Fibroblast of mammary gland (primary cell): ENCODE results near the gene GPR150.

Experiments
- DNase-seq: peaks from one replicate; pipeline ENCODE4 v3.0.0-alpha.2; 2010; ENCODE audit warnings: low read depth
- H3K4me3 ChIP-seq: 2 replicates; pipeline ENCODE4 v1.5.1; 2011; ENCODE audit warnings: low read depth, mild to moderate bottlenecking, low read length, moderate library complexity; ENCODE audit not compliant: control insufficient read depth
- TF ChIP-seq, protein P1 (sequence below): conservative IDR thresholded peaks from 2 replicates; pipeline ENCODE4 v1.5.1; 2011; ENCODE audit warnings: low read depth, low read length, inconsistent platforms; ENCODE audit not compliant: control insufficient read depth, insufficient read depth

The GPR150 gene

DNA sequence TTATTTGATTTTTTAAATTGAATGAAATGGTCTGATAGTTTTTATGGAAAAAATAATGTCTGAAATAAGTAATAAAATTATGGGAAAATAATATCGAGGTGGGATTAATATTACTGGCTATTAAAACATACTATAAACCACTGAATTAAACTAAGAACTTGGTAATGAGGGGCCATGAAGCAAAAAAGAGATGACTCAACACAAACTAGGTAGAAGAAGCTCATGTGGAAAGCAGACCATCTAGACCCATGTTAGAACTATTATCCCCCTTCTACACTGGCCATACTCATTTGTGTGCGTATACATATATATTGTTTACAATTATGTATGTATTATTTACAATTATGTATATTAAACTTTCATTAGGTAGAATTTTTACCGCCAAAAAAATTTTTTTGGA, 8.5 kb upstream of the GPR150 start:
- TF ChIP-seq, protein P1, sequence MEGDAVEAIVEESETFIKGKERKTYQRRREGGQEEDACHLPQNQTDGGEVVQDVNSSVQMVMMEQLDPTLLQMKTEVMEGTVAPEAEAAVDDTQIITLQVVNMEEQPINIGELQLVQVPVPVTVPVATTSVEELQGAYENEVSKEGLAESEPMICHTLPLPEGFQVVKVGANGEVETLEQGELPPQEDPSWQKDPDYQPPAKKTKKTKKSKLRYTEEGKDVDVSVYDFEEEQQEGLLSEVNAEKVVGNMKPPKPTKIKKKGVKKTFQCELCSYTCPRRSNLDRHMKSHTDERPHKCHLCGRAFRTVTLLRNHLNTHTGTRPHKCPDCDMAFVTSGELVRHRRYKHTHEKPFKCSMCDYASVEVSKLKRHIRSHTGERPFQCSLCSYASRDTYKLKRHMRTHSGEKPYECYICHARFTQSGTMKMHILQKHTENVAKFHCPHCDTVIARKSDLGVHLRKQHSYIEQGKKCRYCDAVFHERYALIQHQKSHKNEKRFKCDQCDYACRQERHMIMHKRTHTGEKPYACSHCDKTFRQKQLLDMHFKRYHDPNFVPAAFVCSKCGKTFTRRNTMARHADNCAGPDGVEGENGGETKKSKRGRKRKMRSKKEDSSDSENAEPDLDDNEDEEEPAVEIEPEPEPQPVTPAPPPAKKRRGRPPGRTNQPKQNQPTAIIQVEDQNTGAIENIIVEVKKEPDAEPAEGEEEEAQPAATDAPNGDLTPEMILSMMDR, result no peak
- no peak overlapping the region for H3K4me3 ChIP-seq
- DNase-seq, result no peak

DNA sequence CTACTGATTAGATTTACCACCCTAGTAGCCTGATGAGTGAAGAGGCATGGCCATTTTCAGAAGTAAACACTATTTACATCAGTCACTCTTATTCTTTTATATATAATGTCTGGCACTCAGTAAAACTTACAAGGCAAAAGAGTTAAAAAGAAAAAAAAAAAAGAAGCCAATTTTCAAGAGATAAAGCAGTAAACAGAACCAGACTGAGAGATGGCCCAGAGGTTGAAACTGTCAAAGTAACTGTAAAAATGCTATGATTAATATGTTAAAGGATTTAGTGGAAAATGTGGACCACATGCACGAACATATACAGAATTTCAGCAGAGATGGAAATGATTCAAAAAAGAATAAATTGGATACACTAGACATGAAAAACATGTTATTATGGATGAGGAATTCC, 6.4 kb upstream of the GPR150 start:
- TF ChIP-seq, protein P1, result no peak
- no peak overlapping the region for H3K4me3 ChIP-seq
- DNase-seq, result no peak

DNA sequence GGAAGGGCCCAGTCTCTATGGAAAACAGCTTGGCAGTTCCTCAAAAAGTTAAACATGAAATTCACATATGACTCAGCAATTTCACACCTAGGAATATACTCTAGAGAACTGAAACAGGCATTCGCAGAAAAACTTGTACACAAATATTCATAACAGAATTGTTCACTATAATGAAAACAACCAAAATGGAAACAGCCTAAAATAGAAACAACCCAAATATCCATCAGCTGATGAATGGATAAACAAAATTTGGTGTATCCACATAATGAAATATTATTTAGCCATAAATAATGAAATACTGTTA, 4.8 kb upstream of the GPR150 start:
- TF ChIP-seq, protein P1, result no peak
- peak; percentile 28 for DNase-seq
- no peak overlapping the region for H3K4me3 ChIP-seq

DNA sequence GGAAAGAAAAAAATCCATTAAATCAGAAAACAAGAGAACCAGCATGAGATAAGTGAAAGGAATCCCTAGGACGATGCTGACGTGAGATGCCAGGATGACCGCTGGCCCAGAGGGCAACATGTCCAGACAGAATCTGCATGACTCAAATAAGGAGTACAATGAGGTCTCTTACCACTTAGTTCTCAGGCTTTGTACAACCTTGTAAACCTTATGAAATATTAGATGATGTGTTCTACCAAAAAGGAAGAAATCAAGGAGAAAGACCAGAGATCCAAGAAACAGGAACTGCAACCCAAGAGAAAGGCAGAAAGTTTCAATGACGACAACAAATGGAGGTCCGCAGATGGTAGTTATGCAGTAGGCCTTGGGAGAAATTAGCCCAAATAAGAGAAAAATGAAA, 2.8 kb upstream of the GPR150 start:
- TF ChIP-seq, protein P1, result no peak
- H3K4me3 ChIP-seq, result no peak overlapping the region
- DNase-seq, result peak; percentile 48

DNA sequence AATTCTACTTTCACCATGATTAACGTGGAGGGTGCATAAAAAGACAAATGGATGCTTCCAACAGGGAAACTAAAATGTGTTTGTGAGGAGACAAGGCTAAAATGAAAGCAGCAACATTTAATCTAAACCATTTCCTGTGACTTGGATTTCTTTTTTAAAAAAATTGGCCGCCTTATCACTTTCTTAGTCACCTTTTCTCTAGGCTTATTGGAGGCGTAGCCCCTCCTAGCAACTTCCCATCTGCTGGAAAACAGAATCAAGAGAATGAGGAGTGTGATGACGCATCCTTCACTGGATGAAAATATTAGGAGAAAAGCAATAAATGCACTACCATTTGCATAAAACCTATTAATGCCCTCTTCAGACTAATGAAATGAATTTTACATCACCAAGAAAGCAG, 791 bp upstream of the GPR150 start:
- DNase-seq, result peak; percentile 84
- TF ChIP-seq, protein P1, result no peak
- H3K4me3 ChIP-seq, result no peak overlapping the region

DNA sequence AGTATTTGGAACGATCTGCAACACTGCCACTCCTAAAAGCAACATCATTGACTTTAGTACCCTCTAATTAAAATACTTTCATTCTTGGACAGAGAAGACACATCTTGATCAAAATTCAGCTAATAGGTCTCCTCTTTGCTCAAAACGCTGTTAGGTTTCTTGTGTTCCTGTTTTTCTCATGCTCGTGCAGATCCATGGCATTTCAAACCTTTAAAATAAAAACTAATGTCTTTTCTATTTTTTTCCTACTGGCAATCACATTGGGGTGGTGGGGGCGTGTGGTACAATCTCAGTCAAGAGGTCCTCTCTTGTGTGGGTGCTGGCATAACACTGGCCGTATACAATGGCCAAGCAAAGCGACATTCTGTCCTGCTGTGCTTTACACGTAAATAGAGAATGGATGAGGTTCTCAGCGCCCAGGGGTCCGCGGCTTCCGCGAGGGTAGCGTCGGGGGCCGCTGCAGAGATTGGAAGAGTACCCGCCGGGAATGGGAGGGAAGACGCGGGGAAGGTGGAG, 315 bp upstream of the GPR150 start:
- H3K4me3 ChIP-seq, result peak overlapping the region; percentile 52

More for the DNA sequence above, 315 bp upstream of the GPR150 start:
- no peak for DNase-seq
- TF ChIP-seq, protein P1, result no peak
